K562 (cell line): ENCODE data around the gene TXLNG. TPM values are rescaled to one million over a fixed set of nuclear protein-coding genes. Genes with fewer than 3 reads are reported as not detected.

Experiments
- ATAC-seq: fragments of 200-7000 bp; cut with Tn5 transposase; 3 replicates; pipeline ENCODE4 v1.9.1; 2020; ENCODE audit warnings: moderate library complexity
- BruUV-seq: library from RNA; stranded (reverse); fragments of 400-500 nt; replicated peaks from 2 replicates; lab custom pipeline; 2021; lab: Mats Ljungman, UMichigan
- CTCF ChIA-PET: fragments of 300-600 bp; formaldehyde crosslinking; extraction: SDS; loops from one replicate; lab custom pipeline; 2021; ENCODE audit warnings: low intra/inter-chr PET ratio; lab: Yijun Ruan, JAX
- POLR2A ChIA-PET: fragments of 300-600, 350-650 bp; sonication (Branson Sonifier 250); formaldehyde crosslinking; extraction: SDS; loops from one replicate; lab custom pipeline; 2021; ENCODE audit warnings: antibody characterized with exemption, inconsistent platforms; lab: Yijun Ruan, JAX
- DNase-seq, 4 experiments: peaks; one replicate each; pipeline versions ENCODE4 v3.0.0 to v3.0.0-alpha.2; 2011 to 2018; ENCODE audit warnings: low spot score in 3 of 4, mixed read lengths in 3 of 4; ENCODE audit errors: extremely low read depth in 1 of 4
- FAIRE-seq: peaks from 2 replicates; lab custom pipeline; 2011; peaks lifted over from hg19 to GRCh38; lab: Jason Lieb, UNC
- H2AFZ ChIP-seq: 2 replicates; pipeline ENCODE4 v1.6.0; 2011; ENCODE audit warnings: low read depth, low read length, control low read depth, inconsistent platforms
- H3K27ac ChIP-seq: fragments of 200-600 bp; 3 replicates; pipeline ENCODE4 v1.8.0; 2011; ENCODE audit warnings: low read depth, mild to moderate bottlenecking, control low read depth, inconsistent platforms, low read length, moderate library complexity, mixed read lengths; ENCODE audit errors: extremely low read depth
- H3K27me3 ChIP-seq, 2 experiments: fragments of 300-600 bp in 1 of 2; 2 replicates in 1 of 2; 3 replicates in 1 of 2; pipeline versions ENCODE4 v1.6.0 to v1.8.0; 2011; ENCODE audit warnings: inconsistent platforms in 2 of 2, low read length in 2 of 2, mild to moderate bottlenecking in 1 of 2, mixed read lengths in 1 of 2, moderate library complexity in 1 of 2; ENCODE audit not compliant: control insufficient read depth in 2 of 2, insufficient read depth in 2 of 2
- H3K36me3 ChIP-seq: fragments of 300-600 bp; 3 replicates; pipeline ENCODE4 v1.8.0; 2011; ENCODE audit warnings: mild to moderate bottlenecking, low read length, inconsistent platforms; ENCODE audit not compliant: control insufficient read depth, insufficient read depth
- H3K4me1 ChIP-seq, 2 experiments: fragments of 200-600 bp in 1 of 2; replicated peaks in 1 of 2; 2 replicates in 1 of 2; 3 replicates in 1 of 2; pipeline versions ENCODE4 v1.5.1 to v1.8.0; 2011; ENCODE audit warnings: inconsistent platforms in 2 of 2, low read length in 2 of 2, mild to moderate bottlenecking in 1 of 2, mixed read lengths in 1 of 2, moderate library complexity in 1 of 2; ENCODE audit not compliant: control insufficient read depth in 2 of 2, insufficient read depth in 2 of 2
- H3K4me2 ChIP-seq: 2 replicates; pipeline ENCODE4 v1.6.1; 2011; ENCODE audit warnings: low read length, control low read depth, inconsistent platforms, mixed read lengths; ENCODE audit not compliant: insufficient read depth
- H3K4me3 ChIP-seq: fragments of 200-600 bp; sonication (generic), shearing (Covaris generic); 2 replicates; pipeline ENCODE4 v1.5.1; 2016; ENCODE audit warnings: control low read depth, inconsistent platforms
- H3K79me2 ChIP-seq: fragments of 200-600 bp; 3 replicates; pipeline ENCODE4 v1.8.0; 2011; ENCODE audit warnings: low read length, inconsistent platforms; ENCODE audit not compliant: control insufficient read depth, insufficient read depth
- H3K9ac ChIP-seq, 2 experiments: 2 replicates each; pipeline versions ENCODE4 v1.6.0 to v1.6.1; 2011; ENCODE audit warnings: low read depth in 2 of 2, low read length in 2 of 2, control low read depth in 1 of 2, inconsistent platforms in 1 of 2, mild to moderate bottlenecking in 1 of 2, mixed read lengths in 1 of 2; ENCODE audit not compliant: insufficient read depth in 1 of 2
- H3K9me1 ChIP-seq: one replicate; pipeline ENCODE4 v1.6.0; 2011; ENCODE audit warnings: inconsistent platforms, mild to moderate bottlenecking, low read length, moderate library complexity; ENCODE audit not compliant: control insufficient read depth, insufficient read depth
- H3K9me3 ChIP-seq: replicated peaks from 2 replicates; pipeline ENCODE4 v1.5.1; 2011; ENCODE audit warnings: low read depth, low read length, inconsistent platforms; ENCODE audit not compliant: control insufficient read depth, insufficient read depth
- H4K20me1 ChIP-seq: replicated peaks from 2 replicates; pipeline ENCODE4 v1.6.1; 2011; ENCODE audit warnings: low read length, inconsistent platforms, mixed read lengths; ENCODE audit not compliant: control insufficient read depth, insufficient read depth
- AFF4 ChIP-seq: sonication (generic); formaldehyde crosslinking; IDR thresholded peaks from 2 replicates; pipeline ENCODE4 v1.8.0; 2023; ENCODE audit warnings: mild to moderate bottlenecking, missing genetic modification reagents
- CEBPB ChIP-seq: fragments of 450-650 bp; IDR thresholded peaks from 2 replicates; pipeline ENCODE4 v1.6.1; 2016; ENCODE audit warnings: missing genetic modification characterization, missing compliant biosample characterization
- SIN3A ChIP-seq, 2 experiments: fragments of 150-350 bp in 1 of 2; IDR thresholded peaks; 2 replicates each; pipeline ENCODE4 v1.6.1; 2011 to 2016; ENCODE audit warnings: borderline replicate concordance in 2 of 2, low read depth in 2 of 2, low read length in 2 of 2, mild to moderate bottlenecking in 2 of 2, moderate library complexity in 2 of 2; ENCODE audit not compliant: control insufficient read depth in 1 of 2
- ZNF77 ChIP-seq: fragments of 250-450 bp; sonication (Bioruptor Pico); IDR thresholded peaks from 2 replicates; pipeline ENCODE4 v1.5.0; 2020
- WGBS: fragments of 100-300 bp; shearing (Covaris generic); methylation state at CpG from one replicate; pipeline ENCODE4 v1.1.6; 2016; ENCODE audit warnings: low coverage, mixed read lengths; ENCODE audit not compliant: insufficient coverage; ENCODE audit errors: missing lambda C conversion rate; 5-methylcytosine and 5-hydroxymethylcytosine counted together
- in situ Hi-C: fragments of 300-500 bp; cut with MboI; formaldehyde crosslinking; loops from 4 replicates; pipeline ENCODE4 v1.15.0; 2018; ENCODE audit warnings: inconsistent platforms, mixed read lengths
- intact Hi-C: fragments of 100-400 bp; cut with micrococcal nuclease; formaldehyde crosslinking; loops from 2 replicates; pipeline ENCODE4 v1.14.2; 2022
- polyA plus RNA-seq, 8 experiments: library from polyadenylated mRNA; depleted of rRNA in 4 of 8; stranded (reverse) in 5 of 8; unstranded in 3 of 8; fragments of >200 nt; fragmentation: Nextera tagmentation in 2 of 8; fragmentation: Illumina TruSeq in 1 of 8; extraction: Ambion mirVana in 2 of 8; extraction: Trizol in 1 of 8; gene quantifications; 2 replicates each; pipeline versions ENCODE4 v1.2.1 to v1.2.3, GENCODE V29; 2011 to 2014; ENCODE audit warnings: inconsistent platforms in 1 of 8, missing spikeins in 1 of 8
- total RNA-seq, 7 experiments: library from RNA; depleted of rRNA in 6 of 7; stranded (reverse); fragments of >200 nt in 6 of 7; fragmentation: Illumina TruSeq in 2 of 7; extraction: Trizol in 2 of 7; gene quantifications; 2 replicates each; pipeline versions ENCODE4 v1.2.1 to v1.2.3, GENCODE V29; 2011 to 2021; ENCODE audit warnings: low replicate concordance in 1 of 7

TXLNG gene
- total and polyA plus RNA-seq, 9 of the 15 experiments (the other 6 are each of a cell fraction or from before 2014, with no cell fraction given): 13.1 to 47.0 (median 31.6) TPM

- BruUV-seq: no TSS peak
- intact Hi-C loops: no loop called here
- Histone ChIP-seq H3K79me2 (no peaks in the 10 kb centered on the region), H3K9me1 (no peaks in the 10 kb centered on the region), H3K9ac (no peak overlapping the region), H3K4me2 (no peak overlapping the region), H3K9me3 (no peaks in the 10 kb centered on the region), H3K36me3 (peaks cover 92% of the 10 kb centered on the region), H3K27me3 (no peaks in the 10 kb centered on the region), H4K20me1 (no peaks in the 10 kb centered on the region), H3K4me1 (no peaks in the 10 kb centered on the region; a peak in 1 of 5 replicates), H3K27ac (no peak overlapping the region), H2AFZ (no peak overlapping the region), H3K4me3 (no peak overlapping the region)
- FAIRE-seq (no peak), ATAC-seq (no peak), DNase-seq (no peak)
- POLR2A ChIA-PET: no interaction called here
- CTCF ChIA-PET: no interaction called here
- in situ Hi-C loops: no loop called here
- WGBS: 86% methylated on average over 2 of the region's 2 CpGs
- TF ChIP-seq CEBPB (tag): no peak
- no peak for TF ChIP-seq SIN3A (IDR thresholded peaks at IDR 0.05; ENCODE audit: borderline replicate concordance in 2 of 2, control insufficient read depth in 1 of 2, low read depth in 2 of 2, low read length in 2 of 2)
- no peak for TF ChIP-seq AFF4 (CRISPR knock-in tag)
- TF ChIP-seq ZNF77: no peak
Observed at GRCh38 chrX:16845686-16846085, 59.4 kb downstream of the TXLNG start.
